OCI-LY1 (cell line): ENCODE data around the gene SDR42E2.

ENCODE experiments used
- CTCF ChIP-seq: fragments of 200-600 bp; sonication (generic), shearing (Covaris generic); IDR thresholded peaks from 2 replicates; pipeline ENCODE4 v1.5.1; 2017; ENCODE audit warnings: mild to moderate bottlenecking, antibody characterized with exemption, low read length, moderate library complexity, mixed read lengths
- EZH2 ChIP-seq: fragments of 200-600 bp; sonication (generic), shearing (Covaris generic); IDR thresholded peaks from 2 replicates; pipeline ENCODE4 v1.8.0; 2017; ENCODE audit warnings: borderline replicate concordance, mixed run types, mild to moderate bottlenecking, antibody characterized with exemption, low read length, moderate library complexity, mixed read lengths

GRCh38 chr16:22139732-22140131, 22.6 kb upstream of the SDR42E2 start:
- TF ChIP-seq CTCF (no peak), EZH2 (no peak)
